Fibroblast of gingiva (primary cell): Measurements from ENCODE around the gene MST1.

ENCODE experiments used
- DNase-seq: peaks from one replicate; pipeline ENCODE4 v3.0.0-alpha.2; 2011; ENCODE audit warnings: low read depth

Gene MST1

DNA sequence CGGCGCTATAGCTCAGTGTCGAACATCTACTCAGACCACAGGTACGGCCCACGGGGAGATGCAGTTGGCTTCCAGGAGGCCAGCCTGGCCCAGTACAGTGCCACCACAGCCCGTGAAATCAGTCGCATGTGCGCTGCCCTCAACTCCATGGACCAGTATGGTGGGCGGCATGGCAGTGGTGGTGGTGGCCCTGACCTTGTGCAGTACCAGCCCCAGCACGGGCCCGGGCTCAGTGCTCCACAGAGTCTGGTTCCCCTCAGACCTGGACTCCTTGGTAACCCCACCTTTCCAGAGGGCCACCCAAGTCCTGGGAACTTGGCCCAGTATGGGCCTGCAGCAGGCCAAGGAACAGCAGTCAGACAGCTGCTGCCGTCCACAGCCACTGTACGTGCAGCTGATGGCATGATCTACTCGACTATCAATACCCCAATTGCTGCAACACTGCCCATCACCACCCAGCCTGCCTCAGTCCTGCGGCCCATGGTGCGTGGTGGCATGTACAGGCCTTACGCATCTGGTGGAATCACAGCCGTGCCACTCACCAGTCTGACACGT lies 33.5 kb downstream of the MST1 start:
- DNase-seq: no peak

DNA sequence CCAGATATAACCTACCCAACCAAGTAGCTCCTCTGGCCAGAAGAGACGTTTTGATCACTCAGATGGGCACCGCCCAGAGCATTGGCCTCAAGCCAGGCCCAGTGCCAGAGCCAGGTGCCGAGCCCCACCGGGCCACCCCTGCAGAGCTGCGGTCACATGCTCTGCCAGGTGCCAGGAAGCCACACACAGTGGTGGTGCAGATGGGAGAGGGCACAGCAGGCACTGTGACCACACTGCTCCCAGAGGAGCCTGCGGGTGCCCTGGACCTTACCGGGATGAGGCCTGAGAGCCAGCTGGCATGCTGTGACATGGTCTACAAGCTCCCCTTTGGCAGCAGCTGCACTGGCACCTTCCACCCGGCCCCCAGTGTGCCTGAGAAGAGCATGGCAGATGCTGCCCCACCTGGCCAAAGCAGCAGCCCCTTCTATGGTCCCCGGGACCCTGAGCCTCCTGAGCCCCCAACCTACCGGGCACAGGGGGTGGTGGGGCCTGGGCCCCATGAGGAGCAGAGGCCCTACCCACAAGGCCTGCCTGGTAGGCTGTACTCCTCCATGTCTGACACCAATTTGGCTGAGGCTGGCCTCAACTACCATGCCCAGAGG lies 34.2 kb downstream of the MST1 start:
- DNase-seq: no peak

DNA sequence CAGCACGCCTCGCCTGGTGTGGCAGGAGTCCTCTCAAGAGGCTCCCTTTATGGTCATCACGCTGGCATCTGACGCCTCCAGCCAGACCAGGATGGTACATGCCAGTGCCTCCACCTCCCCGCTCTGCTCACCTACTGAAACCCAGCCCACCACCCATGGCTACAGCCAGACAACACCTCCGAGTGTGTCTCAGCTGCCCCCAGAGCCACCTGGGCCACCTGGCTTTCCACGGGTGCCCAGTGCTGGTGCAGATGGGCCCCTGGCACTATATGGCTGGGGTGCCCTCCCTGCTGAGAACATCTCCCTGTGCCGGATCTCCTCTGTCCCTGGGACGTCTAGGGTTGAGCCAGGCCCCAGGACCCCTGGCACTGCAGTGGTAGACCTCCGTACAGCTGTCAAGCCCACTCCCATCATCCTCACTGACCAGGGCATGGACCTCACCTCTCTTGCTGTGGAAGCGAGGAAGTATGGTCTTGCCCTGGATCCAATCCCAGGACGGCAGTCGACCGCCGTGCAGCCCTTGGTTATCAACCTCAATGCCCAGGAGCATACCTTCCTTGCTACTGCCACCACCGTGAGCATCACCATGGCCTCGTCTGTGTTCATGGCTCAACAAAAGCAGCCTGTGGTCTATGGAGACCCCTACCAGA lies 35.0 kb downstream of the MST1 start:
- no peak for DNase-seq

DNA sequence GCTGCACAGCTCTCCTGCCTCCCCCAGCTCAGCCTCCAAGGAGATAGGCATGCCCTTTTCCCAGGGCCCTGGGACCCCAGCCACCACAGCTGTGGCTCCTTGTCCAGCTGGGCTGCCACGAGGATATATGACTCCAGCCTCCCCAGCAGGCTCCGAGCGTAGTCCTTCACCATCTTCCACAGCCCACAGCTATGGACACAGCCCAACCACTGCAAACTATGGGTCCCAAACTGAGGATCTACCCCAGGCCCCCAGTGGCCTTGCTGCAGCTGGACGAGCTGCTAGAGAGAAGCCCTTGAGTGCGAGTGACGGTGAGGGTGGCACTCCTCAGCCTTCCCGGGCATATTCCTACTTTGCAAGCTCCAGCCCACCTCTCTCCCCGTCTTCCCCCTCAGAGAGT lies 35.7 kb downstream of the MST1 start:
- no peak for DNase-seq

DNA sequence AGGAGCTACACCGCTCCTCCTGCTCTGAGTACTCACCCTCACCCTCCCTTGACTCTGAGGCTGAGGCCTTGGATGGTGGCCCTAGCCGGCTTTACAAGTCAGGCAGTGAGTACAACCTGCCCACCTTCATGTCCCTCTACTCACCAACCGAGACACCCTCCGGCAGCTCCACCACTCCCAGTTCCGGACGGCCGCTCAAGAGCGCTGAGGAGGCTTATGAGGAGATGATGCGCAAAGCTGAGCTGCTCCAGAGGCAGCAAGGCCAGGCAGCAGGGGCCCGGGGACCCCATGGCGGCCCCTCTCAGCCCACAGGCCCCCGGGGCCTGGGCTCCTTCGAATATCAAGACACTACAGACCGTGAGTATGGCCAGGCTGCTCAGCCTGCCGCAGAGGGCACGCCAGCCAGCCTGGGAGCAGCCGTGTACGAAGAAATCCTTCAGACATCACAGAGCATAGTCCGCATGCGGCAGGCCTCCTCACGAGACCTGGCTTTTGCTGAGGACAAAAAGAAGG lies 36.3 kb downstream of the MST1 start:
- DNase-seq: no peak

DNA sequence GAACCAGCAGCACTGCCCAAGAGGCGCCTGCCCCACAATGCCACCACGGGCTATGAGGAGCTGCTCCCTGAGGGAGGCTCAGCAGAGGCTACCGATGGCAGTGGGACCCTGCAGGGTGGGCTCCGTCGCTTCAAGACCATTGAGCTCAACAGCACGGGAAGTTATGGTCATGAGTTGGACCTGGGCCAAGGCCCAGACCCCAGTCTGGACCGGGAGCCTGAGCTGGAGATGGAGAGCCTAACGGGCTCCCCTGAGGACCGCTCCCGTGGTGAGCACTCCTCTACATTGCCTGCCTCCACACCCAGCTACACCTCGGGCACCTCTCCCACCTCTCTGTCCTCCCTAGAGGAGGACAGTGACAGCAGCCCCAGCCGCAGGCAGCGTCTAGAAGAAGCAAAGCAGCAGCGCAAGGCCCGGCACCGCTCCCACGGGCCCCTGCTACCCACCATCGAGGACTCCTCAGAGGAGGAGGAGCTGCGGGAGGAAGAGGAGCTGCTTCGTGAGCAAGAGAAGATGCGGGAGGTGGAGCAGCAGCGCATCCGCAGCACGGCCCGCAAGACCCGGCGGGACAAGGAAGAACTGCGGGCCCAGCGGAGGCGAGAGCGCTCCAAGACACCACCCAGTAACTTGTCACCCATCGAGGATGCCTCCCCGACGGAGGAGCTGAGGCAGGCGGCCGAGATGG lies 36.9 kb downstream of the MST1 start:
- DNase-seq: no peak

DNA sequence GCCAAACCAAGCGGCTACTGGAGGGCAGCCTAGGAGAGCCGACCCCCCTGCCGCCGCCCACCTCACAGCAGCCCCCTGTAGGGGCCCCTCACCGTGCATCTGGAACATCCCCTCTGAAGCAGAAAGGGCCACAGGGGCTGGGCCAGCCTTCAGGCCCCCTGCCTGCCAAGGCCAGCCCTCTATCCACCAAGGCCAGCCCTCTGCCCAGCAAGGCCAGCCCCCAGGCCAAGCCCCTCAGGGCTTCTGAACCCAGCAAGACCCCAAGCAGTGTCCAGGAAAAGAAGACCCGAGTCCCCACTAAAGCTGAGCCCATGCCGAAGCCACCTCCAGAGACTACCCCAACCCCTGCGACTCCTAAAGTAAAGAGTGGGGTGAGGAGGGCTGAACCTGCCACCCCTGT lies 38.6 kb downstream of the MST1 start:
- no peak for DNase-seq

DNA sequence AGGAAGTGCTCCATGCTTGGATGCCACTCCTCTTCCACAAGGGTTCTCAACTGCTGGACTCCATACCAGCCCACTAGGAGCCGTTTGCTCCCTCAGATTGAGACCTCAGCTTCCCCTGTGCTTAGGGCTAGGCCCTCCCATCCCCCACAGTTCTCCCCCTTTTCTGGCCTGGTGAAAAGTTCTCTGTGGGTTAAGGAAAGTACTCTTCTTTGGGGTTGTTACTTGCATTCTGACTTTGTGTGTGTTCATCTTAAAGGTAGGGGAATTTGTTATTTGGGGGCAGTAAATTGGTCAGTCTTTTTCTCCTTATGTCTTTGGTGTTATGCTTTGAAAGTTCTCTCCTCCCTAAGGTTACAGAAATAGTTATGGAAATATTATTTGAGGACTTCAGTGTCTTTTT lies 39.1 kb downstream of the MST1 start:
- no peak for DNase-seq

DNA sequence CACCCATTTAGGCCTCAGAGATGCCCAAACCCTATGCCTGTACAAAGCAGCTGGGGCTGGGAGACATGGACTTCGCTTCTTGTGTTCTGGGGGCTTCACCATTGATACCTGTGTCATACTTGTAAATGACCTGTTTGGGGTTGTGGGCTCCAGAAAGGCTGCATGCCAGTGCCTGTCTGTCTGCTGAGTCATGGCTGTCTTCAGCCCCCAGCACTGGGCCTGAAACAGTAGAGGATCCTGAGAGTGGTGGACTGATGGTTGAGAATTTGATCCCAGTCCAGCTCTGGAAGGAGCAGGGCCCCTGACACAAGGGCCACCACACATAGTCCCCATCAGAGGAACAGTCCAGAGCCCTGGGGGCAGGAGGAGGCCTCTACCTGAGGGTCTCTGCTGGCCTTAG lies 39.7 kb downstream of the MST1 start:
- no peak for DNase-seq

DNA sequence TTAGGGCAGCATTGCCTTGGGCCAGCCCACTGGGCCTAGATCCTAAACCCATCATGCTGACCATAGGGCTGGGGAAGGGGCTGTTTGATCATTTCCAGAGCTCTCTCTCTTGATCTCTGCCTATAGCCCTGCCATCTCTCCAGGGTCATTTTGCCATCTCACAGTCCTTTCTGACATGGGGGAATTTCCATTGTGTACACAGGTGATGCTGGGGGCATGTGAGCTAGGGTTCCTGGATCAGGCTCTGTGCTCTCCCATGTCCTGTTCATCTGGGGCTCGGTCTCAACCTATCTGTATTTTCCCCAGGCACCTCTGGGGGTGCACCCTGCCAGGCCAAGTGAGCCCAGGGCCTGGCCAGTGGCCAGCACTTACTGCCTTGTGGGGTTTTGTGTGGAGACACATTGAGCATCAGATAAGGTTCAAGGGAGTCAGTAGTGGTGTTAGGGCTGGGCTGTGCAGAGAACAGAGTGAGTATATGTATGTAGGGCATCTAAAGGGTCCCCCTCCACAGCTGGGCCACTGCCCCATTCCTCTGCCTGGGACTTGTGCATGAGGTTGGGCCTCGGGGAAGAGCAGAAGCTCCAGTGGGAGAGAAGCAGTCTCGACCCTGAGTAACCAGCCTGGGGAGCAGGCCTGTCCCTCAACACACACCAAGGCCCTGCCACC lies 40.8 kb downstream of the MST1 start:
- no peak for DNase-seq

DNA sequence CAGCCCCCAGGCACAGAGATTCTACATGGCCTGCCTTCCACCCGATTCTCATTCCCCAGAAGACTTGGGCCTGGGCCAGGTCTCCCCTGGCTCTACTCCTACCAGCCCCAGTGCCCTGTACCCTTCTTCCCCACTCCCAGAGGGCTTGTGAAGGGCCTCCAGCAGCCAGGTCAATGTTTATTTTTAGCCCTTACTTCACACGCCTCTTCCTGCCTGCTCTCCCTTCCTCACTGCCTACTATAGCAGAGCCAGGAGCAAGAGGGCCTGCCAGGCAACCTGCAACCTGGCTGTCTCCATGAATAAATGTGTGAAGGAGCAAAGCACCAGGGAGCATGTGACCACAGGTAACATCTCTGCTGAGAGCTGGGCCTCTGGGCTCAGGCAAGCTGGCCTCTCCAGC lies 41.5 kb downstream of the MST1 start:
- DNase-seq: no peak

DNA sequence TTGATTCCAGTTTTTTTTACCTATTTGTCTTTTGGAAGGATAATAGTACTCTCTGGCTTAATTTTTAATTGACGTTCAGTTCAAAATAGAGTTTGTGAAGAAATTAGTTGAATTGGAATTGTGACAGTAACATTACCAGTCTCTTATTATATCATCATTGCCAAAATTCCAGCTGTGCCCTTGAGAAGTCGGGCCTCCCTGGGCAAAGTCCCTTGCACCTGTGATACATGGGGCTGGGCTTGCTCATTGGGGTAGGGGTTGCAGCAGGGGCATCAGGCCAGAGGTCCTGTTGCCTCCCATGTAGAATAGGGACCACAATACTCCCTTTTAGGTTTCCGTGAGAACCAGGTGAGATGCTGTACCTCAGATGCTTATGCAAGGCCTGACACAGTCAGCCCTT lies 43.0 kb downstream of the MST1 start:
- DNase-seq: no peak

DNA sequence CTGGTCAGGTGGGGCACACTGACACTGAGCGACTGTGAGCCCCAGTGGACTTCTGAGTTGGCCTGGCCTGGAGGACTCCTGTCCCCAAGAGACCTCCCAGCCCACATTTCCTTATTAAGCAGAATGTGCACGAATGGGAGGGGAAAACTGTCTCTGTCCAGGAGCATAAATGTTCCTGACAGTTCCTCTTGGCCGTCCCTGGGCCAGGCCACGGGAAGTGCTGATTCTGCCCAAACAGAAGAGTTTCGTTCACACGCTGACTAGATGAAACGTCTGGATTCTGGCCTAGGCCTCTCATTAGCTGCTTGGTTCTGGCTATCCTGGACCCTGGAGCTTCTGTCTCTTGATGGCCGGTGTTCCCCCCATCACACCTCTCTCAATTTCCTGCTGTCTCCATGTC lies 44.6 kb downstream of the MST1 start:
- no peak for DNase-seq

DNA sequence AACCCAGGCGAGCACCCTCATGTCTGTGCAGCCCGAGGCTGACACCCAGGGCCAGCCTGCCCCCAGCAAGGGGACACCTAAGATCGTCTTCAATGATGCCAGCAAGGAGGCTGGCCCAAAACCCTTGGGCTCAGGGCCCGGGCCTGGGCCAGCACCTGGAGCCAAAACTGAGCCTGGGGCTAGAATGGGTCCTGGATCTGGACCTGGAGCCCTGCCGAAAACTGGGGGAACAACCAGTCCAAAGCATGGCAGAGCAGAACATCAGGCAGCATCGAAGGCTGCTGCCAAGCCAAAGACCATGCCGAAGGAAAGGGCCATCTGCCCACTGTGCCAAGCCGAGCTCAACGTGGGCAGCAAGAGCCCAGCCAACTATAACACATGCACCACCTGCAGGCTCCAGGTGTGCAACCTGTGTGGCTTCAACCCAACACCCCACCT lies 46.5 kb downstream of the MST1 start:
- DNase-seq: no peak

DNA sequence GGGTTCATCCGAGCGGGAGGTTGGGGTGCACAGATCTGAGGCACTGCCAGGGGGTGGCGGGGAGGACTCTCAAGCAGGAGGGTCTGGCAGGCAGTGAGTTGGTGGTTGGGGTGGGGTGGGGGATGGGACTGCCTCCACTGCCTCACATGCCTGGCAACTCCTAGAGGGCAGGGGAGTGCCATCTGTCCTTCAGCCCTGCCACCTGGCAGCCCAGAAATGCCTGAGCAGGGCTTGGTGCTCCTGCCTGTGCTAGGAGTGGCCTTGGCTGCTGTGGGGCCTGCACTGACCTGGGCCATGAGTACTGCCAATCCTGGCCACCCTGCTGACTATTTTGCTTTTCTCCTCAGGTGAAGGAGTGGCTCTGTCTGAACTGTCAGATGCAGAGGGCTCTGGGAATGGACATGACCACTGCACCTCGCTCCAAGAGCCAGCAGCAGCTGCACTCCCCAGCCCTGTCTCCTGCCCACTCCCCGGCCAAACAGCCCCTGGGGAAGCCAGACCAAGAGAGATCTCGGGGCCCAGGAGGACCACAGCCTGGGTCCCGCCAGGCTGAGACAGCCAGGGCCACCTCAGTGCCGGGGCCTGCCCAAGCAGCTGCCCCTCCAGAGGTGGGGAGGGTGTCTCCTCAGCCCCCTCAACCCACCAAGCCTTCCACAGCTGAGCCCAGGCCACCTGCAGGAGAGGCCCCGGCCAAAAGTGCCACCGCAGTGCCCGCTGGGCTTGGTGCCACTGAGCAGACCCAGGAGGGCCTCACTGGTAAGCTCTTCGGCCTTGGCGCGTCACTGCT lies 47.2 kb downstream of the MST1 start:
- no peak for DNase-seq

DNA sequence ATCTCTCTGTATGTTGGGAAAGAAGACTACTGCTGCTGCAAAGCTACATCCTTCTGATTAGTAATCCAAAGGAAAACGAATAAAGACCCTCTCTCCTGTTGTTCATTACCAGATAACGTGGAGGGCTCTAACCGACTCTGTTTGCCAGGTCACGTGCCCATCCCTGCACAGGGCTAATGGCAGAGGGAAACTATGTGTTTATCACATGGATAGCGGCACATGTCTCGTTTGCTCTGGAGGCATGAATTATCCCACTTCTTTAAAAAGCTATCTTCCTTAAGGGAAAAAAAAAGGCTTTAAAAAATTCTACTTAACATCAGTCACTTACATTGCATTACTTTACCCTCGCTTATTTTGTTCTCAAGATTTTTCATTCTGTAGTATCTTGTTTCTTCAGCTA lies 48.0 kb downstream of the MST1 start:
- no peak for DNase-seq

DNA sequence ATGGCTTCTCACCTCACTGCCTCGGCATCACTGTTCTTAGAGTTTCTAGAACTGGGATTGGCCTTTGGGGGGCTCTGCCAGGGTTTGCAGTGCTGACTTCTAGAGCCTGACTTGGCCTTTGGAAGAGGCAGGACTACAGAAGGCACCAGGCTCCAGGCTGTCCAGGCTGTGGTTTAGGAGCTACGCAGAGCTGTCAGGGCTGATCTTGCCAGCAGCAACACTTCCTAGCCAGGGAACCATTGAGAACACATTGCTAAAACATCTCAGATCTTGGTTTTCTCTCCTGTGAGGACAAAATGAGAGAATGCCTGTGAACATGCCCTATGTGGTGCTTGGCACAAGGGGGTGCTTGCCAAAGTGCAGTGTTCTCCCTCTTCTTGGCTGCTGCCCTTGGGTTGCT lies 49.7 kb downstream of the MST1 start:
- DNase-seq: no peak

DNA sequence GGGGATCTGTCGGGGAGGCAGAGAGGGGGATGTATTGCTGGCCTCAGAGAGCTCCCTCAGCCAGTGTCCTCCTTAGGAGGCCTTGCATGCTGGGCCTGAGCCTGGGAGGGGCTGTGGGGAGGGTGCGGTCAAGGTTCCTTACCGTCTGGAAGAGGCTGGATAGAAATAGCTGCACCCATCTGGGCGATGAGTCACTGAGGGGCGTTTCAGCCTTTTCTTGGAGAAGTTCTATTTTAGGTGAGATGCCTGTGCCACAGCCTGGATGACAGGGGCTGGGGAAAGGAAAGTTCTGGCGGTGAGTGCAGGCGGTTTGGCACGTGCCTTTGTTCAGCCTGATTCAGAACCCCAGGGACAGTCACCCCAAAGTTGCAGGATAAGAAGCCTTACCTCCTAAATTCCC lies 50.8 kb downstream of the MST1 start:
- no peak for DNase-seq

DNA sequence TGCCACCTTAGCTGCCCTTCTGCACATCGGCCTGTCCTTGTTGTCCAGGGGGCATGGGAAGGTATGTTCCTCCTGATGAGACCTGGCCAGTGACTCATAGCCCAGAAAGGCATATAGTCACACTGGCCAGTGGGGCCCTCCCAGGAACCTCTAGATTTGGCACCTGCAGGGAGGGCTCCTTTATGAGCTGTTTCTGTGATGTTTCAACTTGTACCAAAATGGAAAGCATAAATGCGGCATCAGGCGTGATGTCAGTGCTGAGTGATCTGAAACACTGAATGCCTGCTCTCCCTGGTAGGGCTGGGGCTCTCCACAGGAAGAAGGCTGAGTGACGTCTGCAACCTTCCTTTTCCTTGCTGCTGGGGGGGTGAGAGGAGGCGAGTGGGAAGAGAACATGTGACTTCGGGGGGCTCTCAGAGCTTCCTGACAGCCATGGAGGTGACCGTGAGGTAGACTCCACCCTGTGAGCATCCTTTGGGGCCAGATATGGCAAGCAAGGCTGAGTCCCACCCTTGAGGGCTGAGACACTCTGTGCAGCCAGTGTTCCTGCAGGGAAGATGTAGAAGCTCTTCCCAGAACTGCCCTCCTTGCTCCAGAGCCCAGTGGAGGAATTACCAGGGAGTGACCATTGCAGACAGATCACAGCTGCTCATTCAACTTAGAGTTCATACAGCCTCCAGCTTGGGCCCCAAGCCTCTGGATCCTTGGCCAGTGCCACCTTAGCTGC lies 52.2 kb downstream of the MST1 start:
- no peak for DNase-seq

DNA sequence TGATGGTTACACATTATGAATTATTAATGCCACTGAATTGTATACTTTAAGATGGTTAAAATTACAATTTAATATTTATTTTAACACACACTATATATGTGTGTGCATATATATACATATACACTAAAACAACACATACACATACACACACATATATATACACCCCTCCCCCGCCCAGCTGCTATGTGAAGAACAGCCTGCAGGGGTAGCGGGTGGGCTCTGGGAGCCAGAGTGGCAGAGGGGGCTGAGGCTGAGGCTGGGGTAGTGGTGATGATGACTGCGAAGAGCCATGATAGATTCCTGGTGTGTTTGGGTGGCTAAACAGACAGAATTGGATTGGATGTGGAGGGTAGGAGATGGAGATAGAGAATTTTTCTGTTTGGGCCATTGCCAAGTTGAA lies 54.5 kb downstream of the MST1 start:
- DNase-seq: no peak
